NCI-H345 treated with DMSO at 0.1 percent for 48 hours (cell line): Measurements from ENCODE around the gene RTN4RL2.

ENCODE experiments used
- DNase-seq: peaks from one replicate; lab custom pipeline; 2025; ENCODE audit not compliant: unreplicated experiment; lab: John Stamatoyannopoulos, UW

Gene RTN4RL2

DNA sequence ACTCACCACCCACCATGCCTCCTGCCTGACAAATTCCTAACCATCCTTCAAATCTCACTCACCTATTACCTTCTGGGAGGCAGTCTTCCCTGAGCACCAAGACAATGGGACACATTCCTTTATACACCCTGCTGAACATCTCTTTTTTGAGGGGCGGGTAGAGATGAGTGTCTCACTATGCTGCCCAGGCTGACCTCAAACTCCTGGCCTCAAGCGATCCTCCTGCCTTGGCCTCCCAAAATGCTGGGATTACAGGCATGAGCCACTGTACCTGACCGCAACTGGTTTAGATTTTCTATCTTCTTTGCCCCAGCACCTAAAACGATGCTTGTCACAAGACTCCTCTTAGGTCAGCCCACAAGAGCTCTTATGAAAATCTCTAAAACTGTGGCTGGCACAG, 63.1 kb downstream of the RTN4RL2 start:
- no peak for DNase-seq
